ENCODE data around the gene BEAN1.

Gene BEAN1

DNA sequence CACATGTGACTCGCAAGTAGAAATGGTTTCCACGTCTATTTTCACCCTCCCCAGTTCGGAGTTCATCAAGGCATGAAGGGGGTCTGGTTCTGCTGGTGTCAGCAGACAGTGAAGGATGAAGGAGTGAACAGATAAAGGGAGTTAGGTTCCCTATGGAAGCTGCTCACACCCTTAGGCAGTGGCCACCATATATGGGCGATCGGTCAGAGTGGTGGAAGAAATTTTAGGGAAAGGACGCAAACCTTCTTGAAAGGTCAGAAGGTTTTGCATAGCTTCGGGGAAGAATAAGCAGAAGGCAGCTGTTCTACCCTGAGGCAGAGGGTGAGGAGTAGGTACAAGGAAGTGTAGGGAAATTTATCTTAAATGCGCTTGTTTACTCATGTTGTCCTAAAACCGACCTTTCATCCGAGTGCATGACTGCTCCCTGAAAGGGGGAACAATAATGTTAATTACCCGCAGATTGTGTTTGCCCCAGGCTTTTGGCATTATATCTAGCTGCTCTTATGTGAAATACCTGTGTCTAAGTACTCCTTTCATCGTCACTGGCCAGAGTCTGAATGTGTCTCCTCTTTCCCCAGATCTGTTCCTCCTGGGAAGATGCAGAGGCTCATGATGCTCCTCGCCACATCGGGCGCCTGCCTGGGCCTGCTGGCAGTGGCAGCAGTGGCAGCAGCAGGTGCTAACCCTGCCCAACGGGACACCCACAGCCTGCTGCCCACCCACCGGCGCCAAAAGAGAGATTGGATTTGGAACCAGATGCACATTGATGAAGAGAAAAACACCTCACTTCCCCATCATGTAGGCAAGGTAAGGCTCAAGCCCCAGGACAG lies 48.1 kb upstream of the BEAN1 start (continued):
- TF ChIP-seq ZFP3 (CRISPR knock-in tag; IDR thresholded peaks at IDR 0.05), result no peak

DNA sequence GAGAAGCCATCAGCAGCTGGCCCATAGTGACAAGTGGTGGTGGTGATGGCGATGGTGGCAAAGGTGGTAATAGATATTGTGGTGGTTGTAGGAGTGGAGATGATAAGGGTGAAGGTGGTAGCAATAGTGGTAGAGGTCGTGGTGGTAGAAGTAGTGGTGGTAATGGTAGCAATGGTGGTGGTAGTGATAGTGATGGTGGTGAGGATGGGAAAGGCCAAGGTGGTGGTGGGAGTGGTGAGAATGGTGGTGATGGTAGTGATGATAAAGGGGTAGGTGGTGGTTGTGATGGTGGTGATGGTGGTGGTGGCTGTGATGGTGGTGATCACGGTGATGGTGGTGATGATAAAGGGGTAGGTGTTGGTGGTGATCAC lies 47.5 kb upstream of the BEAN1 start:
- TF ChIP-seq ZNF565 (CRISPR knock-in tag; conservative IDR thresholded peaks at IDR 0.05; ENCODE audit: low read depth) (no peak), CSDC2 (CRISPR knock-in tag; IDR thresholded peaks at IDR 0.05) (no peak), ZC3H10 (CRISPR knock-in tag; IDR thresholded peaks at IDR 0.05) (no peak), BACH2 (CRISPR knock-in tag; IDR thresholded peaks at IDR 0.05; ENCODE audit: borderline replicate concordance) (no peak), ISL1 (CRISPR knock-in tag; IDR thresholded peaks at IDR 0.05) (no peak), ZNF8 (CRISPR knock-in tag; IDR thresholded peaks at IDR 0.05) (no peak), ZNF70 (CRISPR knock-in tag; IDR thresholded peaks at IDR 0.05) (no peak), ARNTL (CRISPR knock-in tag; IDR thresholded peaks at IDR 0.05; ENCODE audit: borderline replicate concordance, low read depth) (no peak), GLIS3 (CRISPR knock-in tag; IDR thresholded peaks at IDR 0.05) (no peak)
- TF ChIP-seq, protein P1, sequence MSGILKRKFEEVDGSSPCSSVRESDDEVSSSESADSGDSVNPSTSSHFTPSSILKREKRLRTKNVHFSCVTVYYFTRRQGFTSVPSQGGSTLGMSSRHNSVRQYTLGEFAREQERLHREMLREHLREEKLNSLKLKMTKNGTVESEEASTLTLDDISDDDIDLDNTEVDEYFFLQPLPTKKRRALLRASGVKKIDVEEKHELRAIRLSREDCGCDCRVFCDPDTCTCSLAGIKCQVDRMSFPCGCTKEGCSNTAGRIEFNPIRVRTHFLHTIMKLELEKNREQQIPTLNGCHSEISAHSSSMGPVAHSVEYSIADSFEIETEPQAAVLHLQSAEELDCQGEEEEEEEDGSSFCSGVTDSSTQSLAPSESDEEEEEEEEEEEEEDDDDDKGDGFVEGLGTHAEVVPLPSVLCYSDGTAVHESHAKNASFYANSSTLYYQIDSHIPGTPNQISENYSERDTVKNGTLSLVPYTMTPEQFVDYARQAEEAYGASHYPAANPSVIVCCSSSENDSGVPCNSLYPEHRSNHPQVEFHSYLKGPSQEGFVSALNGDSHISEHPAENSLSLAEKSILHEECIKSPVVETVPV (CRISPR knock-in tag; IDR thresholded peaks at IDR 0.05), result no peak
- TF ChIP-seq, protein P2, sequence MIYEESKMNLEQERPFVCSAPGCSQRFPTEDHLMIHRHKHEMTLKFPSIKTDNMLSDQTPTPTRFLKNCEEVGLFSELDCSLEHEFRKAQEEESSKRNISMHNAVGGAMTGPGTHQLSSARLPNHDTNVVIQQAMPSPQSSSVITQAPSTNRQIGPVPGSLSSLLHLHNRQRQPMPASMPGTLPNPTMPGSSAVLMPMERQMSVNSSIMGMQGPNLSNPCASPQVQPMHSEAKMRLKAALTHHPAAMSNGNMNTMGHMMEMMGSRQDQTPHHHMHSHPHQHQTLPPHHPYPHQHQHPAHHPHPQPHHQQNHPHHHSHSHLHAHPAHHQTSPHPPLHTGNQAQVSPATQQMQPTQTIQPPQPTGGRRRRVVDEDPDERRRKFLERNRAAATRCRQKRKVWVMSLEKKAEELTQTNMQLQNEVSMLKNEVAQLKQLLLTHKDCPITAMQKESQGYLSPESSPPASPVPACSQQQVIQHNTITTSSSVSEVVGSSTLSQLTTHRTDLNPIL (CRISPR knock-in tag; IDR thresholded peaks at IDR 0.05; ENCODE audit: low read depth), result no peak
- TF ChIP-seq, protein P3, sequence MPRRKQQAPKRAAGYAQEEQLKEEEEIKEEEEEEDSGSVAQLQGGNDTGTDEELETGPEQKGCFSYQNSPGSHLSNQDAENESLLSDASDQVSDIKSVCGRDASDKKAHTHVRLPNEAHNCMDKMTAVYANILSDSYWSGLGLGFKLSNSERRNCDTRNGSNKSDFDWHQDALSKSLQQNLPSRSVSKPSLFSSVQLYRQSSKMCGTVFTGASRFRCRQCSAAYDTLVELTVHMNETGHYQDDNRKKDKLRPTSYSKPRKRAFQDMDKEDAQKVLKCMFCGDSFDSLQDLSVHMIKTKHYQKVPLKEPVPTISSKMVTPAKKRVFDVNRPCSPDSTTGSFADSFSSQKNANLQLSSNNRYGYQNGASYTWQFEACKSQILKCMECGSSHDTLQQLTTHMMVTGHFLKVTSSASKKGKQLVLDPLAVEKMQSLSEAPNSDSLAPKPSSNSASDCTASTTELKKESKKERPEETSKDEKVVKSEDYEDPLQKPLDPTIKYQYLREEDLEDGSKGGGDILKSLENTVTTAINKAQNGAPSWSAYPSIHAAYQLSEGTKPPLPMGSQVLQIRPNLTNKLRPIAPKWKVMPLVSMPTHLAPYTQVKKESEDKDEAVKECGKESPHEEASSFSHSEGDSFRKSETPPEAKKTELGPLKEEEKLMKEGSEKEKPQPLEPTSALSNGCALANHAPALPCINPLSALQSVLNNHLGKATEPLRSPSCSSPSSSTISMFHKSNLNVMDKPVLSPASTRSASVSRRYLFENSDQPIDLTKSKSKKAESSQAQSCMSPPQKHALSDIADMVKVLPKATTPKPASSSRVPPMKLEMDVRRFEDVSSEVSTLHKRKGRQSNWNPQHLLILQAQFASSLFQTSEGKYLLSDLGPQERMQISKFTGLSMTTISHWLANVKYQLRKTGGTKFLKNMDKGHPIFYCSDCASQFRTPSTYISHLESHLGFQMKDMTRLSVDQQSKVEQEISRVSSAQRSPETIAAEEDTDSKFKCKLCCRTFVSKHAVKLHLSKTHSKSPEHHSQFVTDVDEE (CRISPR knock-in tag; IDR thresholded peaks at IDR 0.05), result no peak
- no peak for ATAC-seq

DNA sequence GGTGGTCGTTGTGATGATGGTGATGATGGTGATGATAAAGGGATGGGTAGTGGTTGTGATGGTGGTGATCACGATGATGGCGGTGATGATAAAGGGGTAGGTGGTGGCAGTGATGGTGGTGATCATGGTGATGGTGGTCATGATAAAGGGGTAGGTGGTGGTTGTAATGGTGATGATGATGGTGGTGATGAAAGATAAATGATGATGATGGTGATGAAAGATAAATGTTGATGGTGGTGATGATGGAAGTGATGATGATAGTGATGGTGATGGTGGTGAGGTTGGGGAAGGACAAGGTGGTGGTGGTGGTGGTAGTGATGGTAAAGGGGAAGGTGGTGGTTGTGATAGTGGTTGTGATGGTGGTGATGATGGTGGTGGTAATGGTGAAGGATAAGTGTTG lies 46.7 kb upstream of the BEAN1 start:
- TF ChIP-seq, protein P4, sequence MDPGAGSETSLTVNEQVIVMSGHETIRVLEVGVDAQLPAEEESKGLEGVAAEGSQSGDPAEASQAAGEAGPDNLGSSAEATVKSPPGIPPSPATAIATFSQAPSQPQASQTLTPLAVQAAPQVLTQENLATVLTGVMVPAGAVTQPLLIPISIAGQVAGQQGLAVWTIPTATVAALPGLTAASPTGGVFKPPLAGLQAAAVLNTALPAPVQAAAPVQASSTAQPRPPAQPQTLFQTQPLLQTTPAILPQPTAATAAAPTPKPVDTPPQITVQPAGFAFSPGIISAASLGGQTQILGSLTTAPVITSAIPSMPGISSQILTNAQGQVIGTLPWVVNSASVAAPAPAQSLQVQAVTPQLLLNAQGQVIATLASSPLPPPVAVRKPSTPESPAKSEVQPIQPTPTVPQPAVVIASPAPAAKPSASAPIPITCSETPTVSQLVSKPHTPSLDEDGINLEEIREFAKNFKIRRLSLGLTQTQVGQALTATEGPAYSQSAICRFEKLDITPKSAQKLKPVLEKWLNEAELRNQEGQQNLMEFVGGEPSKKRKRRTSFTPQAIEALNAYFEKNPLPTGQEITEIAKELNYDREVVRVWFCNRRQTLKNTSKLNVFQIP (CRISPR knock-in tag; IDR thresholded peaks at IDR 0.05; ENCODE audit: borderline replicate concordance, low read depth), result no peak
- no peak for TF ChIP-seq TOX (CRISPR knock-in tag; IDR thresholded peaks at IDR 0.05; ENCODE audit: borderline replicate concordance)
- TF ChIP-seq, protein P1 (CRISPR knock-in tag; IDR thresholded peaks at IDR 0.05), result no peak
- no peak for ATAC-seq

DNA sequence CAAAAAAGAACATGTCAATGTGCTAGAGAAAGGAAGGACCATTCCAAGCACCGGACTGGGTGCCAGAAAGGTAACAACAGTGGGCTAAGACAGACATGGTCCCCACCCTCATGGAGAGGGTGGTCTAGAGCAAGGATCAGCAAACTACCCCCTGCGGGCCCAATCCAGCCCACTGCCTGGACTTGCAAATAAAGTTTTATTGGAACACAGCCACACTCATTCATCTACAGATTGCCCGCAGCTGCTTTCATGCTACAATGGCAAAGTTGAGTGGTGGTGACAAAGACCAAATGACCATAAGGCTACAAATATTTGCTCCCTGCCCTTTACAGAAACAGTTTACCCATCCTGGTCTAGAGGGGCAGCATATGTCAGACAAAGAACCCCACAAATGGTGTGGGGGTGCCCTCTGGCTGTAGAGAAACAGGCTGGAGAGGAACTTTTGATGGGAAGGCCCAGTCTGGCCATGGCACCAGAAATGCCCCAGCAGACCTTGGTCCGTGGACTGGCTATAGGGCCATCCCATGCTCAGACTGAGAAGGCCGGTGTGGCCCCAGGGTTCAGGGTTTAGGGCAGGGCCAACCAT lies 45.4 kb upstream of the BEAN1 start:
- ATAC-seq, result no peak
- TF ChIP-seq, protein P3 (CRISPR knock-in tag; IDR thresholded peaks at IDR 0.05), result no peak
- TF ChIP-seq SNAI2 (CRISPR knock-in tag; IDR thresholded peaks at IDR 0.05), result no peak
- no peak for TF ChIP-seq GLIS3 (CRISPR knock-in tag; IDR thresholded peaks at IDR 0.05)
- TF ChIP-seq, protein P5, sequence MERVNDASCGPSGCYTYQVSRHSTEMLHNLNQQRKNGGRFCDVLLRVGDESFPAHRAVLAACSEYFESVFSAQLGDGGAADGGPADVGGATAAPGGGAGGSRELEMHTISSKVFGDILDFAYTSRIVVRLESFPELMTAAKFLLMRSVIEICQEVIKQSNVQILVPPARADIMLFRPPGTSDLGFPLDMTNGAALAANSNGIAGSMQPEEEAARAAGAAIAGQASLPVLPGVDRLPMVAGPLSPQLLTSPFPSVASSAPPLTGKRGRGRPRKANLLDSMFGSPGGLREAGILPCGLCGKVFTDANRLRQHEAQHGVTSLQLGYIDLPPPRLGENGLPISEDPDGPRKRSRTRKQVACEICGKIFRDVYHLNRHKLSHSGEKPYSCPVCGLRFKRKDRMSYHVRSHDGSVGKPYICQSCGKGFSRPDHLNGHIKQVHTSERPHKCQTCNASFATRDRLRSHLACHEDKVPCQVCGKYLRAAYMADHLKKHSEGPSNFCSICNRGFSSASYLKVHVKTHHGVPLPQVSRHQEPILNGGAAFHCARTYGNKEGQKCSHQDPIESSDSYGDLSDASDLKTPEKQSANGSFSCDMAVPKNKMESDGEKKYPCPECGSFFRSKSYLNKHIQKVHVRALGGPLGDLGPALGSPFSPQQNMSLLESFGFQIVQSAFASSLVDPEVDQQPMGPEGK (CRISPR knock-in tag; IDR thresholded peaks at IDR 0.05; ENCODE audit: borderline replicate concordance), result no peak
- TF ChIP-seq BACH2 (CRISPR knock-in tag; IDR thresholded peaks at IDR 0.05; ENCODE audit: borderline replicate concordance), result no peak
- no peak for TF ChIP-seq RARB (CRISPR knock-in tag; IDR thresholded peaks at IDR 0.05)
- no peak for TF ChIP-seq TOX (CRISPR knock-in tag; IDR thresholded peaks at IDR 0.05; ENCODE audit: borderline replicate concordance)
- TF ChIP-seq ZNF70 (CRISPR knock-in tag; IDR thresholded peaks at IDR 0.05), result no peak

Data from SK-N-SH treated with all-trans-retinoic acid at 6 μM for 48 hours (cell line).